GM21381 (cell line): Measurements from ENCODE around the gene CTNNA1.
"Not testable (repeated sequence)": the region's sequence is repeated elsewhere in the genome, so short reads cannot be mapped to it uniquely, and the experiment has no call there.

Source experiments
- ATAC-seq: cut with Tn5 transposase; IDR thresholded peaks from one replicate; pipeline ENCODE4 v1.9.1; 2021; ENCODE audit warnings: mild to moderate bottlenecking, moderate library complexity; ENCODE audit not compliant: unreplicated experiment

The CTNNA1 gene

GRCh38 chr5:138752951-138753793, at the start of gene CTNNA1:
CTNNA1 (plus strand) TSS chr5:138753425; CDS start chr5:138781925, 28,500 bp downstream.
- peak; percentile 47 for ATAC-seq

GRCh38 chr5:138703777-138704176, 49.4 kb upstream of the CTNNA1 start:
- ATAC-seq, result not testable (repeated sequence)

- ATAC-seq, result no peak
These were observed 48.2 kb upstream of the CTNNA1 start for GRCh38 chr5:138705007-138705406.

GRCh38 chr5:138705567-138705966, 47.7 kb upstream of the CTNNA1 start:
- no peak for ATAC-seq

- no peak for ATAC-seq
These were observed 46.4 kb upstream of the CTNNA1 start for GRCh38 chr5:138706655-138707480.

- no peak for ATAC-seq
These were observed 44.4 kb upstream of the CTNNA1 start for GRCh38 chr5:138708791-138709190.

GRCh38 chr5:138709202-138709601, 44.0 kb upstream of the CTNNA1 start:
- ATAC-seq, result no peak

GRCh38 chr5:138711087-138711486, 42.1 kb upstream of the CTNNA1 start:
- ATAC-seq, result no peak

- ATAC-seq, result no peak
These were observed 41.4 kb upstream of the CTNNA1 start for GRCh38 chr5:138711811-138712210.

GRCh38 chr5:138712324-138712723, 40.9 kb upstream of the CTNNA1 start:
- ATAC-seq, result no peak

- no peak for ATAC-seq
These were observed 40.4 kb upstream of the CTNNA1 start for GRCh38 chr5:138712791-138713190.

GRCh38 chr5:138713247-138713646, 40.0 kb upstream of the CTNNA1 start:
- no peak for ATAC-seq

- no peak for ATAC-seq
These were observed 38.5 kb upstream of the CTNNA1 start for GRCh38 chr5:138714694-138715093.

- ATAC-seq, result not testable (repeated sequence)
These were observed 37.2 kb upstream of the CTNNA1 start for GRCh38 chr5:138715931-138716432.

- ATAC-seq, result no peak
These were observed 36.7 kb upstream of the CTNNA1 start for GRCh38 chr5:138716456-138716924.

GRCh38 chr5:138717399-138717798, 35.8 kb upstream of the CTNNA1 start:
- no peak for ATAC-seq

GRCh38 chr5:138719811-138720210, 33.4 kb upstream of the CTNNA1 start:
- ATAC-seq, result no peak

GRCh38 chr5:138720840-138721239, 32.4 kb upstream of the CTNNA1 start:
- ATAC-seq, result no peak

- ATAC-seq, result no peak
These were observed 31.2 kb upstream of the CTNNA1 start for GRCh38 chr5:138721979-138722378.

- ATAC-seq, result no peak
These were observed 30.6 kb upstream of the CTNNA1 start for GRCh38 chr5:138722544-138723177.
